GM18858 (cell line): ENCODE data around the gene SSC5D.

Experiments
- ATAC-seq: cut with Tn5 transposase; IDR thresholded peaks from one replicate; pipeline ENCODE4 v1.9.1; 2021; ENCODE audit not compliant: unreplicated experiment

The SSC5D gene

GRCh38 chr19:55535173-55535964 is 47.1 kb downstream of the SSC5D start:
- no peak for ATAC-seq

GRCh38 chr19:55535965-55536350 is 47.7 kb downstream of the SSC5D start:
- ATAC-seq, result no peak

DNA sequence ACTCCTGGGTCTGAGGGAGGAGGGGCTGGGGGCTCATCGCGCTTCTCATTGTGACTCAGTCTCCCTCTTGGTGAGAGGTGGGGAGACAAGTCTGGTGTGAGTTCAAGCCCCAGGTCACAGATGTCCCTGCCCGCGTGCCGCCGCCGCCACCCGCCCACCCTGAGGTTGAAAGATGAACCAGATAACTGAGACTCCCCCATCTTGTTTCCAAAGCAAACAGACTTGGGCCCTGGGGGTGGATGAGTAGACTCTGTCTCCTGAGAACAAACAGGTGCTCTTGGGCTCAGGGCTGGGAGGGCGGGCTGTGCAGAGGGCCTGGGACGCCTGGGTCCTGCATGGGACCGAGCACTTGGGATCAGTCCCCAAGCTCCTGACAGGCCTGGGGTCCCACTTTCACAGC is 48.1 kb downstream of the SSC5D start:
- no peak for ATAC-seq

GRCh38 chr19:55536951-55537740 is 48.9 kb downstream of the SSC5D start, which contains the start of gene SBK2:
TSS of gene SBK2 (minus strand) at chr19:55537133. CDS start at chr19:55536294, 839 bp downstream.
- ATAC-seq, result no peak

GRCh38 chr19:55537741-55538111 is 49.5 kb downstream of the SSC5D start:
- no peak for ATAC-seq

GRCh38 chr19:55538132-55538531 is 49.9 kb downstream of the SSC5D start:
- no peak for ATAC-seq

GRCh38 chr19:55539090-55539984 is 51.1 kb downstream of the SSC5D start:
- no peak for ATAC-seq

DNA sequence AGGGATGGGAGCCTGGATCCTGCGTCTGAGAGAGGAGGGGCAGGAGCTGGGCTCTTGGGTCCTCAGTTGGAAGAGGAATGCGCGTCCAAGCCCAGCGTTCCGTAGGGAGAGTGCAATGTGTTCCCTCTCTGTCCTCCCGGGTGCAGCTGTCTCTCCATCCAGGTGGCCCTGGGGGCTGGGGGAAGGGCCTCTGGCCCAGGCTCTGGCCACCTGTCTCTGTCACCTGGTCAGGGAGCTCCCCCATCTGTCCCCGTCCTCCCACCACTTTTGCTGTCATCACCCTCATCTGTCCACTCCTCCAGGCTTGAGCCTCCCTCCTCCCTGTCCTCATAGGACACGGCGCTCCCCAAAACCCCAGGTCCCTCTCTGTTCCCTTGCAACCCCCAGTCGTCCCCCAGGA is 52.4 kb downstream of the SSC5D start:
- no peak for ATAC-seq

GRCh38 chr19:55541091-55541490 is 52.9 kb downstream of the SSC5D start:
- ATAC-seq, result no peak

GRCh38 chr19:55542292-55542855 is 54.1 kb downstream of the SSC5D start:
- ATAC-seq, result no peak

DNA sequence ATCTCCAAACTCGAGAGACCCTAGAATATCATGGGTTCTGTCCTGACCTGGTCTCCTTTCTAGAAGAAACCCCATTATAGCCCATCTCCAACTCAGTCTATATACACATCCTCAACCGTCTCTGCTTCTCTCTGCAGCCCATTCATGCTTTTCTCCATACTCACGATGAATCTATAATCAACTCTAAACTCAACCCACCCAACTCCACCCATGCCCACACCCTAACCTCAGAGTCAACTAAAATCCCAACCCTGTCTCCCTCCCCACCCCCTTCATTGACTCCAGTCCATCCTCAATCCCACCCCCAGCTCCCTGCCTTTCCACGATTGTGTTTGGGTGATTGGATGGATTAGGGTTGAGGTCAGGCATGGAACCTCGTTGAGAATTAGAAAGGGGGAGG is 55.3 kb downstream of the SSC5D start:
- no peak for ATAC-seq

DNA sequence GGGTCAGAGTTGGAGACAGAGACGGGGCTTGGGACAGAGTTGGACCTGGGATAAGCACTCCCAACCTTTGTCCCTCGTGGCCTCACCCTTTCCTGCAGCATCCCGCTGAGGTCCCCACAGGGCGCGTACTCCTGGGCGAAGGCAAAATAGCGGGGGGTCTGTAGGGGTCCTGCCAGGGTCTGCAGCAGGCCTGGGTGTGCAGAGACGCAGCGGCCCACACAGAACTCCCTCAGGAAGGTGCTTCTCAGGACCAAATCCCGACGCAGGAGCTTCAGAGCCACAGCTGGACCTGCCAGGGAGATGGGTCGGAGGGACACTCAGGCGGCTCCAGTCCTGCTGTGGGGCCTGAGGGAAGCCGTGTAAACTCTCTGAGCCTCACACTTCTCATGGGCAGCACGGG is 55.8 kb downstream of the SSC5D start:
- no peak for ATAC-seq

DNA sequence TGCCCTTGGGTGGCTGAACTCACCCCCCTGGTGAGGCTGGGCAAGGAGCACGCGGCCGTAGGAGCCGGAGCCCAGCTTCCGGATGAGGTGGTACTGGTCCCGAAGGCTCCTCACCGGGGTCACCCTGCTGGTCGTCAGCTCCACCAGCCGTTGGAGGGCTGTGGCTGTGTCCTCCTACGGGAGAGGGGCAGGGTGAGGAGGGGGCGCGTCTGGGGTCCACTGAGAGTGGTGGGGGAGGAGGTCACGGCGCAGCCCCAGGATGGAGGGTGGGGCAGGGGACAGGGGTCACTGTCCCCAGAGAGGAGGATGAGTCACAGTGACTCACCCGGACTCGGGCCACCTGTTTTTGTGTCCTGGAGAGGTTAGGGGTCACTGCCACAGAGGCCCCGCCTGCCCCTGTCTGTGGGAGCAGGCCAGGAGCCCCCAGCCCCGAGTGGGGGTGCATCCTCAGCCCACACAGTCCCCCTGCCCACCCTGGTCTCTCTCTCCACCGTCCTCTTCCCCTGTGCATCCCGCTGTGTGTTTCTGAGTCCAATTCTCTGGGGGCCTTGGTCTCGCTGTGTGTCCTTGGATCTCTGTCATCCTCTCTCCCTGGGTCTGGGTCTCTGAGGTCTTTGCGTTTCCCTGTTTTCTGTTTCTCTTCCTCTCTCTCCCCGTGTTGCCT is 56.7 kb downstream of the SSC5D start:
- no peak for ATAC-seq

GRCh38 chr19:55545443-55545842 is 57.2 kb downstream of the SSC5D start, which contains the start of gene SBK3:
TSS of gene SBK3 (minus strand) at chr19:55545543. CDS start at chr19:55545543, 0 bp downstream.
- ATAC-seq, result no peak

GRCh38 chr19:55546011-55546410 is 57.8 kb downstream of the SSC5D start:
- no peak for ATAC-seq

GRCh38 chr19:55546822-55547614 is 58.8 kb downstream of the SSC5D start:
- no peak for ATAC-seq

- ATAC-seq, result no peak
Measured at GRCh38 chr19:55549500-55550320, 61.5 kb downstream of the SSC5D start.

DNA sequence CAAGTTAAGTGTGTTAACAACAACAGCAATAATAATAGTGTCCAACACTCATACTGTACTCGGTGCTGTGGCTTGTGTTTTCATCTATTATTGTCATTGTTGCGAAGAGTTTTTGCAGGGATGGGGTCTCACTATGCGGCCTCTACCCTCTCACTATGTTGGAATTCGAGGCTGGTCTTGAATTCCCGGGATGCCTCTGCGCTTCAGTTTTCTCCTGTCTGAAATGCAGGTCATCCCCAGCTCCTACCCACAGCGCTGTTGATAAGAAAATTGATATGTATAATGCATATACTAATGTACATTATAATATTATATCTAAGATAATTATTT is 62.0 kb downstream of the SSC5D start:
- ATAC-seq, result no peak

DNA sequence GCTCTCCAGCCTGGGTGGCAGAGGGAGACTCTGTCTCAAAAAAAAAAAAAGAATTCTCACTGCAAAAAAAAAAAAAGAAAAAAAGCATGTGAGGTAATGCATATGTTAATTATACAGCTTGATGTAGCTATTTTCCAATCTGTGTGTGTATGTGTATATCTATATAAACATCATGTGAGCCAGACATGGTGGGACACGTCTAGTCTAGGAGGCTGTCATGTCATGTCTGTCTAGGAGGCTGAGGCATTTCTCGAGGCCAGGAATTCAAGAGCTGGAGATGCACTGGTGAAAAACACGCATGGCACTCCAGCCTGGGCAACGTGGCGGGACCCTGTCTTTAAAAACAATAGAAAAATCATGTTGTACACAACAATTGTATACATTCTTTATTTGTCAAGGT is 64.0 kb downstream of the SSC5D start:
- no peak for ATAC-seq
